Fibroblast of lung (primary cell): Measurements from ENCODE around the gene EIF5. TPM values are rescaled to one million over a fixed set of nuclear protein-coding genes. Genes with fewer than 3 reads are reported as not detected.

Experiments
- DNase-seq, 2 donors: peaks; one replicate each; pipeline versions ENCODE4 v3.0.0 to v3.0.0-alpha.2; 2010; ENCODE audit warnings: low read depth in 2 of 2
- H2AFZ ChIP-seq: 2 replicates; pipeline ENCODE4 v1.5.1; 2012; ENCODE audit warnings: low read length, control low read depth, inconsistent platforms
- H3K27ac ChIP-seq: 2 replicates; pipeline ENCODE4 v1.5.1; 2011; ENCODE audit warnings: low read length, control low read depth; ENCODE audit not compliant: insufficient read depth
- H3K27me3 ChIP-seq: 2 replicates; pipeline ENCODE4 v1.5.1; 2011; ENCODE audit warnings: mild to moderate bottlenecking, low read length; ENCODE audit not compliant: control insufficient read depth, insufficient read depth
- H3K36me3 ChIP-seq: 2 replicates; pipeline ENCODE4 v1.5.1; 2011; ENCODE audit warnings: low read length; ENCODE audit not compliant: control insufficient read depth, insufficient read depth
- H3K4me1 ChIP-seq: 2 replicates; pipeline ENCODE4 v1.5.1; 2011; ENCODE audit warnings: low read length; ENCODE audit not compliant: control insufficient read depth, insufficient read depth; ENCODE audit errors: extremely low read depth
- H3K4me2 ChIP-seq: 2 replicates; pipeline ENCODE4 v1.5.1; 2011; ENCODE audit warnings: low read length, control low read depth; ENCODE audit not compliant: insufficient read depth; ENCODE audit errors: extremely low read depth
- H3K4me3 ChIP-seq, 4 experiments: fragments of 200-600 bp in 1 of 4; sonication (generic) in 1 of 4; replicated peaks in 1 of 4; 2 replicates each; pipeline ENCODE4 v1.5.1; 2011 to 2016; ENCODE audit warnings: low read length in 4 of 4, low read depth in 3 of 4, mild to moderate bottlenecking in 3 of 4, control low read depth in 2 of 4, inconsistent platforms in 1 of 4, mixed read lengths in 1 of 4; ENCODE audit not compliant: insufficient read depth in 1 of 4; ENCODE audit errors: control extremely low read depth in 1 of 4
- H3K79me2 ChIP-seq: 2 replicates; pipeline ENCODE4 v1.5.1; 2012; ENCODE audit warnings: mild to moderate bottlenecking, low read length, inconsistent platforms; ENCODE audit not compliant: control insufficient read depth, insufficient read depth
- H3K9ac ChIP-seq: 2 replicates; pipeline ENCODE4 v1.5.1; 2011; ENCODE audit warnings: mild to moderate bottlenecking, low read length, control low read depth; ENCODE audit not compliant: insufficient read depth
- H3K9me3 ChIP-seq: 2 replicates; pipeline ENCODE4 v1.5.1; 2012; ENCODE audit warnings: low read depth, low read length; ENCODE audit not compliant: control insufficient read depth, insufficient read depth
- H4K20me1 ChIP-seq: 2 replicates; pipeline ENCODE4 v1.5.1; 2011; ENCODE audit warnings: low read length; ENCODE audit not compliant: control insufficient read depth, insufficient read depth; ENCODE audit errors: extremely low read depth
- EZH2 ChIP-seq: IDR thresholded peaks from 2 replicates; pipeline ENCODE4 v1.5.1; 2012; ENCODE audit warnings: low read length, control low read depth, mild to moderate bottlenecking; ENCODE audit errors: missing control alignments
- polyA minus RNA-seq: library from RNA; depleted of rRNA, polyadenylated mRNA; stranded (reverse); fragments of >200 nt; gene quantifications from 2 replicates; pipeline ENCODE4 v1.2.3, GENCODE V29; 2011; ENCODE audit warnings: low replicate concordance
- polyA plus RNA-seq, 2 donors: library from polyadenylated mRNA; depleted of rRNA in 1 of 2; stranded (reverse) in 1 of 2; unstranded in 1 of 2; fragments of >200 nt; gene quantifications; 2 replicates each; pipeline ENCODE4 v1.2.1, GENCODE V29; 2011 to 2012; ENCODE audit warnings: missing spikeins in 1 of 2
- total RNA-seq: library from RNA; depleted of rRNA; stranded (reverse); fragments of >200 nt; gene quantifications from 2 replicates; pipeline ENCODE4 v1.2.1, GENCODE V29; 2014
- TF ChIP-seq, protein P1 (sequence below), 2 donors: IDR thresholded peaks in 1 of 2; conservative IDR thresholded peaks in 1 of 2; 1 replicate in 1 of 2; 2 replicates in 1 of 2; pipeline ENCODE4 v1.5.1; 2011 to 2012; ENCODE audit warnings: low read length in 2 of 2, control low read depth in 1 of 2, inconsistent platforms in 1 of 2, low read depth in 1 of 2, mild to moderate bottlenecking in 1 of 2

Gene EIF5
- total RNA-seq: 158 and 185 TPM in 2 replicates
- polyA plus RNA-seq: 333 and 400 TPM in 2 replicates
- 235 and 291 TPM in 2 replicates for polyA plus RNA-seq (2012)
- 39.8 and 40.9 TPM in 2 replicates for polyA minus RNA-seq

DNA sequence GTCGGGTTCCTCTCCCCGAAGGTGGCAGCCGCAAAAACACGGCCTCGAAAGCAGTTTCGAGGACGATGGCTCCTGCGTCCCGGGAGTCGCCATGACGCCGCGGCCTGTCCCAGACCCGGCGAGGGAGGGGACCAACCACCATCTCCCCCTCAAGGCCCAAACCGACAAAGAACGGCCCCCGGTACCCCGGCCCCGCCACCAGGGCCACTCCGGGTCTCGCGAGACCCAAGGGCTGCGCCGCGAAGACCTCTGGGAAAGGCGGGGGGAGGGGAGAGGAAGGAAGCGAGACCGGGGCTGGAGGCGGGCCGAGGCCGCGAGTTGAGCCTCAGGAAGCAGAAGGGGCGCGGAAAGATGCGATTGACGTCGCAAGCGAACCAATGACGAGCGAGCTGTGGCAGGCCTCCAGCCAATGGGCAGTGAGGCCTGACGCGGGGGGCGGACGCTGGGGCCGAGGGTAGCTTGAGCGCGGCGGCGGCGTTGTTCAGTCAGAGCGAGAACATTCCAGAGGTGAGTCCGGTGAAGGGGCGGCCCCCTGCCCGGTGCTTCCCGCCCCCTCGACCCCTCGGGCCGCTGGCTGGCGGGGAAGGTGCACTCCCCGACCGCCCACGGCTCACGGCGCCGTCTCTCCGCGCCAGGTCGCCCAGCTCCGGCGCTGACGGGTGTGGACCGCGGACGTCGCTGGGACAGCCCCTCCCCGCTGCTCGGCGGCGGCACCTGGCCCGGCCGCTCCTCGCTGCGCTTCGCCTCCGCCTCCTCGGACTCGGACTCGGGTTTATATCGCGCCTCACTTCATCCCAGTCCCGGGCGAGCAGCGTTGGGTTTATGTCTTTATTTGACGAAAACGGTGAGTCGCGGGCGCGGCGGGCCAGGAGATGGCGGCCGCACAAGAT, at the start of gene EIF5:
Gene EIF5, plus strand, starts transcription at position 484 of the 890 bp plus-strand sequence. CDS start 1,624 bp downstream, outside the sequence.
- Histone ChIP-seq H3K9ac (peak within 1 kb of the TSS; percentile 99), H3K79me2 (peaks cover 42% of the 10 kb centered on the region), H3K4me2 (peak within 1 kb of the TSS; percentile 92), H3K4me1 (peaks cover 3% of the 10 kb centered on the region), H4K20me1 (peaks cover 5% of the 10 kb centered on the region), H3K27ac (peak within 1 kb of the TSS; percentile 98), H3K9me3 (no peaks in the 10 kb centered on the region), H3K27me3 (no peaks in the 10 kb centered on the region), H3K36me3 (peaks cover 28% of the 10 kb centered on the region), H2AFZ (peak within 1 kb of the TSS; percentile 79), H3K4me3 (peak within 1 kb of the TSS; percentile 80 to 94 (median 89))
- DNase-seq: peak; percentile 96 to 99
- TF ChIP-seq EZH2: no peak
- TF ChIP-seq, protein P1, sequence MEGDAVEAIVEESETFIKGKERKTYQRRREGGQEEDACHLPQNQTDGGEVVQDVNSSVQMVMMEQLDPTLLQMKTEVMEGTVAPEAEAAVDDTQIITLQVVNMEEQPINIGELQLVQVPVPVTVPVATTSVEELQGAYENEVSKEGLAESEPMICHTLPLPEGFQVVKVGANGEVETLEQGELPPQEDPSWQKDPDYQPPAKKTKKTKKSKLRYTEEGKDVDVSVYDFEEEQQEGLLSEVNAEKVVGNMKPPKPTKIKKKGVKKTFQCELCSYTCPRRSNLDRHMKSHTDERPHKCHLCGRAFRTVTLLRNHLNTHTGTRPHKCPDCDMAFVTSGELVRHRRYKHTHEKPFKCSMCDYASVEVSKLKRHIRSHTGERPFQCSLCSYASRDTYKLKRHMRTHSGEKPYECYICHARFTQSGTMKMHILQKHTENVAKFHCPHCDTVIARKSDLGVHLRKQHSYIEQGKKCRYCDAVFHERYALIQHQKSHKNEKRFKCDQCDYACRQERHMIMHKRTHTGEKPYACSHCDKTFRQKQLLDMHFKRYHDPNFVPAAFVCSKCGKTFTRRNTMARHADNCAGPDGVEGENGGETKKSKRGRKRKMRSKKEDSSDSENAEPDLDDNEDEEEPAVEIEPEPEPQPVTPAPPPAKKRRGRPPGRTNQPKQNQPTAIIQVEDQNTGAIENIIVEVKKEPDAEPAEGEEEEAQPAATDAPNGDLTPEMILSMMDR (conservative IDR thresholded peaks at IDR 0.05 in 1 of 2, IDR thresholded peaks at IDR 0.05 in 1 of 2; ENCODE audit: low read depth in 1 of 2, low read length in 2 of 2): no peak

DNA sequence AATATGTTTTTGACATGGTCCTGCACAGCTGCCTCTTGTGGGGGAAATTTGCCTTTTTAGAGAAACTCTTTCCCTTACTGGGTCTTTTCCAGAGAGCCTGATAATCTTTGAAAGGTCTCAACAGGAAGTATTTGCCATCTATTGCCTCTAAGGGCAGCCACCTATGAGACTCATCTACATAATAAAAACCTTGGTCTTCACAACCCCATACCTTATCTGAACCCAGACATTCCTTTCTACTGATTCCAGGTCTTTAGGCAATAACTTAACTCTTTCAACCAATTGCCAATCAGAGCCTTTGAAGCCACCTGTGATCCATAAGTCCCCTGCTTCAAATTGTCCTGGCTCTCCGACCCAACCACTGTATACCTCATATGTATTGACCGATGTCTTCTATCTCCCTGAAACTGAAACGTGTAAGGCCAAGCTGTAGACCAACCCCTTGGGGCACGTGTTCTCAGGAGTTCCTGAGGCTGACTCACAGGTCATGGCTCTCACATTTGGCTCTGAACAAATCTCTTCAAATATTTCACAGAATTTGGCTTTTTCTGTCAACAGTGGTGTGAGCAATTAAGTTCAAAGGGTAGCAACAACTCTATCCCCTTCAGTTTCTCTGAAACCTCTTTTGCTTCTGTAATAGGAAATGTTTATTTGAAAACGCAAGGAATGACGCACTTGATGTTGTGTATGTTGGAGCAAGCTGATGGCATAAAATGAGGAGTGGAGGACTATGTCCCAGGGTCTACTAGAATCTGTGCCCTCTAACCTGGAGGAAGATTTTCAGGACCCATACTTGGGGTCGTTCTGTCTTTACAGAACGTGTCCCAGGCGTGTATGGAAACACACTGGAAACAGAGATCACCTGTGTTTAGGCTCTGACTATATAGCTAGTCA, 49.2 kb upstream of the EIF5 start:
- H3K36me3 ChIP-seq: no peaks in the 10 kb centered on the region
- H3K79me2 ChIP-seq: no peaks in the 10 kb centered on the region
- no peaks in the 10 kb centered on the region for H3K4me1 ChIP-seq
- no peak overlapping the region for H3K4me3 ChIP-seq
- H3K27ac ChIP-seq: no peak overlapping the region
- no peaks in the 10 kb centered on the region for H3K9me3 ChIP-seq
- DNase-seq: peak; percentile 8 to 49
- H2AFZ ChIP-seq: no peak overlapping the region
- peaks cover 3% of the 10 kb centered on the region for H3K27me3 ChIP-seq
- H3K9ac ChIP-seq: no peak overlapping the region
- no peaks in the 10 kb centered on the region for H4K20me1 ChIP-seq
- TF ChIP-seq, protein P1 (conservative IDR thresholded peaks at IDR 0.05 in 1 of 2, IDR thresholded peaks at IDR 0.05 in 1 of 2; ENCODE audit: low read depth in 1 of 2, low read length in 2 of 2): no peak
- no peak for TF ChIP-seq EZH2
- no peak overlapping the region for H3K4me2 ChIP-seq

- no peaks in the 10 kb centered on the region for H3K9me3 ChIP-seq
- DNase-seq: no peak
- H3K4me3 ChIP-seq: no peak overlapping the region
- no peaks in the 10 kb centered on the region for H3K4me1 ChIP-seq
- no peaks in the 10 kb centered on the region for H3K79me2 ChIP-seq
- peaks cover 8% of the 10 kb centered on the region for H3K27me3 ChIP-seq
- H3K27ac ChIP-seq: no peak overlapping the region
- no peaks in the 10 kb centered on the region for H4K20me1 ChIP-seq
- H3K4me2 ChIP-seq: no peak overlapping the region
- H3K9ac ChIP-seq: no peak overlapping the region
- H3K36me3 ChIP-seq: no peaks in the 10 kb centered on the region
- no peak for TF ChIP-seq EZH2
- TF ChIP-seq, protein P1 (conservative IDR thresholded peaks at IDR 0.05 in 1 of 2, IDR thresholded peaks at IDR 0.05 in 1 of 2; ENCODE audit: low read depth in 1 of 2, low read length in 2 of 2): no peak
- H2AFZ ChIP-seq: no peak overlapping the region
These were observed 47.6 kb upstream of the EIF5 start for GRCh38 chr14:103286460-103286859.
